IMR-90 (cell line): ENCODE measurements around the gene USP5. TPM values are rescaled to one million over a fixed set of nuclear protein-coding genes. Genes with fewer than 3 reads are reported as not detected.

Source experiments
- ATAC-seq: fragments of 200-7000 bp; cut with Tn5 transposase; 2 replicates; pipeline ENCODE4 v1.9.1; 2020; ENCODE audit warnings: low read depth, mild to moderate bottlenecking, moderate library complexity
- BruUV-seq: library from RNA; stranded (reverse); fragments of 400-500 nt; replicated peaks from 2 replicates; lab custom pipeline; 2021; lab: Mats Ljungman, UMichigan
- CTCF ChIA-PET: fragments of 300-600 bp; formaldehyde crosslinking; extraction: SDS; loops from one replicate; lab custom pipeline; 2021; ENCODE audit warnings: antibody characterized with exemption; lab: Yijun Ruan, JAX
- POLR2A ChIA-PET: fragments of 300-600 bp; sonication (Branson Sonifier 250); formaldehyde crosslinking; loops from one replicate; lab custom pipeline; 2022; ENCODE audit warnings: antibody characterized with exemption; ENCODE audit not compliant: unreplicated experiment; lab: Charles Lee
- DNase-seq: peaks from one replicate; pipeline ENCODE4 v3.0.0; 2013
- H2AFZ ChIP-seq: replicated peaks from 2 replicates; pipeline ENCODE3; 2013; ENCODE audit warnings: low read length, mild to moderate bottlenecking; ENCODE audit not compliant: poor library complexity
- H2AK5ac ChIP-seq: 2 replicates; pipeline ENCODE4 v1.6.1; 2013; ENCODE audit warnings: low read depth, low read length, inconsistent platforms
- H2AK9ac ChIP-seq: replicated peaks from 2 replicates; pipeline ENCODE3; 2013; ENCODE audit warnings: mild to moderate bottlenecking, low read depth, low read length, moderate library complexity; ENCODE audit not compliant: poor library complexity
- H2BK120ac ChIP-seq: 2 replicates; pipeline ENCODE4 v1.6.1; 2013; ENCODE audit warnings: low read depth, low read length, inconsistent platforms
- H2BK15ac ChIP-seq: 3 replicates; pipeline ENCODE4 v1.6.1; 2013; ENCODE audit warnings: low read depth, low read length, inconsistent platforms
- H2BK20ac ChIP-seq: 2 replicates; pipeline ENCODE4 v1.6.1; 2013; ENCODE audit warnings: low read depth, mild to moderate bottlenecking, inconsistent platforms, low read length, moderate library complexity
- H2BK5ac ChIP-seq: 2 replicates; pipeline ENCODE4 v1.6.1; 2013; ENCODE audit warnings: mild to moderate bottlenecking, low read depth, low read length, inconsistent platforms; ENCODE audit not compliant: poor library complexity, severe bottlenecking
- H3K14ac ChIP-seq: replicated peaks from 2 replicates; pipeline ENCODE4 v1.6.1; 2013; ENCODE audit warnings: low read depth, low read length, inconsistent platforms
- H3K18ac ChIP-seq: 2 replicates; pipeline ENCODE4 v1.6.1; 2013; ENCODE audit warnings: low read depth, low read length, control low read depth
- H3K23ac ChIP-seq: 2 replicates; pipeline ENCODE4 v1.6.1; 2013; ENCODE audit warnings: low read depth, low read length, inconsistent platforms
- H3K27ac ChIP-seq: 2 replicates; pipeline ENCODE4 v1.5.1; 2013; ENCODE audit warnings: mild to moderate bottlenecking, control low read depth, low read length; ENCODE audit not compliant: insufficient read depth
- H3K27me3 ChIP-seq: 2 replicates; pipeline ENCODE4 v1.6.1; 2013; ENCODE audit warnings: low read length; ENCODE audit not compliant: control insufficient read depth, insufficient read depth
- H3K36me3 ChIP-seq: 2 replicates; pipeline ENCODE4 v1.6.1; 2013; ENCODE audit warnings: low read length, mixed read lengths; ENCODE audit not compliant: control insufficient read depth, insufficient read depth
- H3K4ac ChIP-seq: 2 replicates; pipeline ENCODE4 v1.6.1; 2013; ENCODE audit warnings: low read depth, low read length, inconsistent platforms
- H3K4me1 ChIP-seq: 2 replicates; pipeline ENCODE4 v1.6.1; 2013; ENCODE audit warnings: low read length, mixed read lengths; ENCODE audit not compliant: control insufficient read depth, insufficient read depth
- H3K4me2 ChIP-seq: 2 replicates; pipeline ENCODE4 v1.6.1; 2013; ENCODE audit warnings: low read depth, mild to moderate bottlenecking, control low read depth, low read length, moderate library complexity
- H3K4me3 ChIP-seq: 2 replicates; pipeline ENCODE4 v1.5.1; 2013; ENCODE audit warnings: low read depth, mild to moderate bottlenecking, control low read depth, low read length, moderate library complexity; ENCODE audit not compliant: insufficient read depth
- H3K56ac ChIP-seq: 2 replicates; pipeline ENCODE4 v1.6.1; 2013; ENCODE audit warnings: low read length, inconsistent platforms; ENCODE audit not compliant: insufficient read depth; ENCODE audit errors: extremely low read depth
- H3K79me1 ChIP-seq, 2 experiments: 2 replicates each; pipeline ENCODE4 v1.6.1; 2013; ENCODE audit warnings: low read length in 2 of 2, inconsistent platforms in 1 of 2, low read depth in 1 of 2
- H3K9ac ChIP-seq: 2 replicates; pipeline ENCODE4 v1.6.1; 2013; ENCODE audit warnings: low read depth, low read length, control low read depth
- H3K9me1 ChIP-seq: 2 replicates; pipeline ENCODE4 v1.6.1; 2013; ENCODE audit warnings: low read length, inconsistent platforms; ENCODE audit not compliant: insufficient read depth
- H3K9me3 ChIP-seq: 2 replicates; pipeline ENCODE4 v1.6.1; 2013; ENCODE audit warnings: low read length; ENCODE audit not compliant: control insufficient read depth, insufficient read depth
- H4K20me1 ChIP-seq: 2 replicates; pipeline ENCODE4 v1.6.1; 2013; ENCODE audit warnings: low read length, inconsistent platforms; ENCODE audit not compliant: insufficient read depth
- H4K5ac ChIP-seq: 2 replicates; pipeline ENCODE4 v1.6.1; 2013; ENCODE audit warnings: mild to moderate bottlenecking, low read depth, low read length, control low read depth
- H4K8ac ChIP-seq, 2 experiments: 2 replicates each; pipeline ENCODE4 v1.6.1; 2013; ENCODE audit warnings: low read depth in 2 of 2, low read length in 2 of 2, control low read depth in 1 of 2, inconsistent platforms in 1 of 2
- H4K91ac ChIP-seq: 2 replicates; pipeline ENCODE4 v1.6.1; 2013; ENCODE audit warnings: low read depth, low read length, inconsistent platforms; ENCODE audit not compliant: insufficient read depth
- BHLHE40 ChIP-seq: fragments of 150-350 bp; IDR thresholded peaks from 2 replicates; pipeline ENCODE4 v1.6.1; 2016; ENCODE audit warnings: mild to moderate bottlenecking, low read depth, low read length
- CHD1 ChIP-seq: IDR thresholded peaks from 2 replicates; pipeline ENCODE4 v1.6.1; 2012; ENCODE audit warnings: low read depth, low read length, improper control_type of control experiment
- CTCF ChIP-seq: conservative IDR thresholded peaks from 2 replicates; pipeline ENCODE4 v1.5.1; 2012; ENCODE audit warnings: mild to moderate bottlenecking, low read depth, low read length, improper control_type of control experiment
- FOS ChIP-seq: fragments of 150-350 bp; IDR thresholded peaks from 2 replicates; pipeline ENCODE4 v1.6.1; 2016; ENCODE audit warnings: low read depth, low read length
- MAFK ChIP-seq: IDR thresholded peaks from 2 replicates; pipeline ENCODE4 v1.6.1; 2012; ENCODE audit warnings: low read depth, low read length, improper control_type of control experiment
- MAZ ChIP-seq: IDR thresholded peaks from 2 replicates; pipeline ENCODE4 v1.6.1; 2012; ENCODE audit warnings: low read depth, mild to moderate bottlenecking, low read length, improper control_type of control experiment, moderate library complexity, borderline replicate concordance
- MXI1 ChIP-seq: IDR thresholded peaks from 2 replicates; pipeline ENCODE4 v1.6.1; 2012; ENCODE audit warnings: low read depth, mild to moderate bottlenecking, low read length, moderate library complexity, borderline replicate concordance
- POLR2A ChIP-seq: IDR thresholded peaks from 2 replicates; pipeline ENCODE4 v1.6.1; 2012; ENCODE audit warnings: mild to moderate bottlenecking, low read depth, low read length
- RAD21 ChIP-seq: IDR thresholded peaks from 2 replicates; pipeline ENCODE4 v1.6.1; 2012; ENCODE audit warnings: low read length, improper control_type of control experiment
- RCOR1 ChIP-seq: IDR thresholded peaks from 2 replicates; pipeline ENCODE4 v1.6.1; 2012; ENCODE audit warnings: mild to moderate bottlenecking, low read length, improper control_type of control experiment; ENCODE audit not compliant: insufficient replicate concordance
- RFX5 ChIP-seq: IDR thresholded peaks from 2 replicates; pipeline ENCODE4 v1.8.0; 2012; ENCODE audit warnings: low read depth, mild to moderate bottlenecking, low read length, moderate library complexity
- SMC3 ChIP-seq: fragments of 150-350 bp; IDR thresholded peaks from 2 replicates; pipeline ENCODE4 v1.6.1; 2016; ENCODE audit warnings: low read depth, mild to moderate bottlenecking, antibody characterized with exemption, low read length, moderate library complexity
- WGBS, 2 experiments: methylation state at CpG; one replicate each; pipeline versions ENCODE4 v1.1.5 to v1.1.7; 2013; ENCODE audit warnings: missing lambda C conversion rate in 2 of 2; ENCODE audit not compliant: insufficient read length in 1 of 2; ENCODE audit errors: extremely low coverage in 2 of 2; 5-methylcytosine and 5-hydroxymethylcytosine counted together
- dilution Hi-C: fragments of 300-500 bp; cut with HindIII; formaldehyde crosslinking; loops from one replicate; pipeline ENCODE4 v1.14.3; 2018; ENCODE audit warnings: low sequenced_read_pairs; ENCODE audit not compliant: unreplicated experiment
- in situ Hi-C: fragments of 300-500 bp; cut with MboI; formaldehyde crosslinking; loops from 3 replicates; pipeline ENCODE4 v1.14.3; 2019; ENCODE audit warnings: low sequenced_read_pairs, inconsistent platforms, mixed read lengths
- intact Hi-C: fragments of 100-400 bp; cut with micrococcal nuclease; formaldehyde crosslinking; loops from 2 replicates; pipeline ENCODE4 v1.10.0; 2022
- polyA plus RNA-seq, 3 experiments: library from polyadenylated mRNA; depleted of rRNA; stranded (reverse); fragments of >200 nt; gene quantifications; 2 replicates each; pipeline ENCODE4 v1.2.3, GENCODE V29; 2012; ENCODE audit warnings: low replicate concordance in 1 of 3
- total RNA-seq: library from RNA; depleted of rRNA; stranded (reverse); fragments of >200 nt; gene quantifications from 2 replicates; pipeline ENCODE4 v1.2.3, GENCODE V29; 2012
- TF ChIP-seq, protein P1 (sequence below): fragments of 150-350 bp; IDR thresholded peaks from 2 replicates; pipeline ENCODE4 v1.6.1; 2017; ENCODE audit warnings: mild to moderate bottlenecking, antibody characterized with exemption, low read length, low read depth
- TF ChIP-seq, protein P2 (sequence below): fragments of 150-350 bp; IDR thresholded peaks from 2 replicates; pipeline ENCODE4 v1.6.1; 2016; ENCODE audit warnings: low read depth, mild to moderate bottlenecking, low read length, moderate library complexity, borderline replicate concordance

Gene USP5
- total and polyA plus RNA-seq, 2 of the 4 experiments (the other 2 are of a cell fraction), result 69.7 to 125 TPM

GRCh38 chr12:6905414-6906040 lies 53.6 kb downstream of the USP5 start:
- Histone ChIP-seq H3K79me1 (no peaks in the 10 kb centered on the region; a peak in 1 of 4 replicates), H3K4me3 (0 out of 2 replicates have a peak overlapping the region, but pooled peaks have one; percentile 90), H2AK9ac (peak overlapping the region; percentile 89), H3K18ac (no peak overlapping the region), H3K9ac (peak overlapping the region; percentile 81), H3K4ac (peak overlapping the region; percentile 76), H2AFZ (peak overlapping the region; percentile 96), H2BK5ac (no peak overlapping the region), H3K27me3 (no peaks in the 10 kb centered on the region), H3K23ac (peak overlapping the region; percentile 20; the same call in 1 of the 2 replicates), H3K9me1 (peaks cover 4% of the 10 kb centered on the region), H4K8ac (peak overlapping the region in 1 of 2 experiments; percentile 95; a peak in 2 of 4 replicates), H2BK15ac (no peak overlapping the region), H4K20me1 (no peaks in the 10 kb centered on the region), H2BK120ac (no peak overlapping the region), H3K56ac (no peak overlapping the region), H4K91ac (no peak overlapping the region), H3K27ac (no peak overlapping the region), H2AK5ac (peak overlapping the region; percentile 65; the same call in 1 of the 2 replicates), H2BK20ac (no peak overlapping the region), H3K4me1 (peaks cover 3% of the 10 kb centered on the region; the same call in 1 of the 2 replicates), H3K14ac (no peak overlapping the region), H3K4me2 (peak overlapping the region; percentile 96), H3K9me3 (no peaks in the 10 kb centered on the region), H4K5ac (0 out of 2 replicates have a peak overlapping the region, but pooled peaks have one; percentile 20), H3K36me3 (no peaks in the 10 kb centered on the region; the same call in 1 of the 2 replicates)
- intact Hi-C loops (no loop called here), dilution Hi-C loops (no loop called here), in situ Hi-C loops (no loop called here)
- ATAC-seq, result no peak
- 45% methylated on average over 2 of the region's 5 CpGs; no CpG with 5 or more reads in 1 of the 2 experiments for WGBS, 2 experiments
- CTCF ChIA-PET, result interaction anchor here (0.5 to 1.5 kb wide), 3 partner anchors 14 to 91 kb away, joined by 3 to 7 read pairs (median 6); partner anchors contain the start of gene SPSB2
- DNase-seq, result no peak
- POLR2A ChIA-PET, result interaction anchor here (1.0 kb wide), 1 partner anchor 20 kb away, joined by 4 read pairs; no protein-coding TSS in a partner anchor
- BruUV-seq, result no TSS peak
- TF ChIP-seq, protein P1, sequence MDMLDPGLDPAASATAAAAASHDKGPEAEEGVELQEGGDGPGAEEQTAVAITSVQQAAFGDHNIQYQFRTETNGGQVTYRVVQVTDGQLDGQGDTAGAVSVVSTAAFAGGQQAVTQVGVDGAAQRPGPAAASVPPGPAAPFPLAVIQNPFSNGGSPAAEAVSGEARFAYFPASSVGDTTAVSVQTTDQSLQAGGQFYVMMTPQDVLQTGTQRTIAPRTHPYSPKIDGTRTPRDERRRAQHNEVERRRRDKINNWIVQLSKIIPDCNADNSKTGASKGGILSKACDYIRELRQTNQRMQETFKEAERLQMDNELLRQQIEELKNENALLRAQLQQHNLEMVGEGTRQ, result no peak
- no peak for TF ChIP-seq RAD21
- TF ChIP-seq FOS, result no peak
- no peak for TF ChIP-seq CTCF
- TF ChIP-seq POLR2A, result no peak
- no peak for TF ChIP-seq MAFK
- no peak for TF ChIP-seq RCOR1
- TF ChIP-seq CHD1, result no peak
- no peak for TF ChIP-seq MAZ
- TF ChIP-seq, protein P2, sequence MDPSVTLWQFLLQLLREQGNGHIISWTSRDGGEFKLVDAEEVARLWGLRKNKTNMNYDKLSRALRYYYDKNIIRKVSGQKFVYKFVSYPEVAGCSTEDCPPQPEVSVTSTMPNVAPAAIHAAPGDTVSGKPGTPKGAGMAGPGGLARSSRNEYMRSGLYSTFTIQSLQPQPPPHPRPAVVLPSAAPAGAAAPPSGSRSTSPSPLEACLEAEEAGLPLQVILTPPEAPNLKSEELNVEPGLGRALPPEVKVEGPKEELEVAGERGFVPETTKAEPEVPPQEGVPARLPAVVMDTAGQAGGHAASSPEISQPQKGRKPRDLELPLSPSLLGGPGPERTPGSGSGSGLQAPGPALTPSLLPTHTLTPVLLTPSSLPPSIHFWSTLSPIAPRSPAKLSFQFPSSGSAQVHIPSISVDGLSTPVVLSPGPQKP, result no peak
- no peak for TF ChIP-seq RFX5
- no peak for TF ChIP-seq BHLHE40
- TF ChIP-seq SMC3, result no peak
- no peak for TF ChIP-seq MXI1
